NCI-H2196 treated with DMSO at 0.1 percent for 48 hours (cell line): ENCODE measurements around the gene LRRC46.

Experiments used
- DNase-seq: peaks from one replicate; lab custom pipeline; 2025; ENCODE audit not compliant: unreplicated experiment; lab: John Stamatoyannopoulos, UW

LRRC46 gene

DNA sequence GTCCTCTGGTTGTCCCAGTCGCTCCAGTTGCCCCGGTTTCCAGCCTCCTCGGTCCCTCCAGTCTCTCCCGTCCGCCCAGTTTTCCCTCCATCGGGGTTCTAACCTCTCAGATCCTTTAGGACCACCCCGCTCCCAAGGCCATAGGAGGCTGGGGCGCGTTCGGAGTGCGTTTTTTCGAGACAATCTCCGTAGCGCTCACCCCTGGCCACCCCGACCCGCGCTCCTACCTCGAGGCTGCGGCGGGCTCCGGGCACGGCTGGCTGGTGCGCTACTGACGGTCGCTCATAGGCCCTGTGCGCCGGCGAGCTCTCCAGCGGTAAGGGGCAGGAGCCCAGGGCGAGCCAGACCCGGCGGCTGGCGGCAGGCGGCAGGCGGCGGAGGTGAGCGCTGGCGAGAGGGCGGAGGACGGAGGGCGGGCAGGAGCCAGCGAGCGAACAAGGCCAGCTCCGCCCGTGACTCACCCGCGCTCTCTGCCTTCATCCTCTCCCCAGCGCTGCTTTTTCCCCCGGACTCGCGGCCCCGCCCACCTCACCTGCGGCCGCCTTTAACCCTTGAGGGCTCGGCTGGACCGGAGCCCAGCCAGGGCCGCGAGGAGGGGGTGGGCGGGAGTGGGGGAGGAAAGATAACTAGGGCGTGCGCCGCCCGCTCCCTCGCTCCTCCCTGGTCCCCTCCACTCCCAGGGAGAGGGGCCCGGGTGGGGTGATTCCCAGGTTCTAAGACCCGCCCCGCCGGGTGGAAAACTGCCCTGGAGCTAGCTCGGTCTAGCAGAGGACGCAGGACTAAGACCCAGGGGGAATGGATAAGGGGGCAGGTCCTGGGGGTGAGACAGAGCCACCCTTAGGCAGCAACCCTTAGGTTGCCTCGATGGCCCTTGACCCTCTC is 19.5 kb downstream of the LRRC46 start, which contains the start of gene SP6:
Gene SP6 (minus strand): TSS at position 472 of the 882 bp plus-strand sequence. CDS start 2,734 bp downstream, outside the sequence.
- DNase-seq, result peak; percentile 81

DNA sequence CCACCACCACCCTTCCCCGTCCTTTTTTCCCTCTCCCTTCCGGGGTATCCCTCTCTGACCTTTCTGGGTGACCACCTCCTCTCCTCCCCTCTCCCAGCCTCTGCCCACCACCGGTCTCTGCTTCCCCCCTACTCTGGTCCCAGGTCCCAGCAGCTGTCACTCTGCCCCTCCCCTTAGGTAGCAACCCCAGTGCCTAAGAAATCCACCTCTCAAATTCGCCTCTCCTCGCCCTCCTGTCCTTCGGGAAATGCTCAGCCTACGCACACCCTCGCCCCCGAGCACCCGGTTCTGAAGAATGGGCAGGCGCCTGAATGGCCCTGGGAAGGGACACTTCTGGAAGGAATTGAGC is 20.3 kb downstream of the LRRC46 start:
- no peak for DNase-seq

DNA sequence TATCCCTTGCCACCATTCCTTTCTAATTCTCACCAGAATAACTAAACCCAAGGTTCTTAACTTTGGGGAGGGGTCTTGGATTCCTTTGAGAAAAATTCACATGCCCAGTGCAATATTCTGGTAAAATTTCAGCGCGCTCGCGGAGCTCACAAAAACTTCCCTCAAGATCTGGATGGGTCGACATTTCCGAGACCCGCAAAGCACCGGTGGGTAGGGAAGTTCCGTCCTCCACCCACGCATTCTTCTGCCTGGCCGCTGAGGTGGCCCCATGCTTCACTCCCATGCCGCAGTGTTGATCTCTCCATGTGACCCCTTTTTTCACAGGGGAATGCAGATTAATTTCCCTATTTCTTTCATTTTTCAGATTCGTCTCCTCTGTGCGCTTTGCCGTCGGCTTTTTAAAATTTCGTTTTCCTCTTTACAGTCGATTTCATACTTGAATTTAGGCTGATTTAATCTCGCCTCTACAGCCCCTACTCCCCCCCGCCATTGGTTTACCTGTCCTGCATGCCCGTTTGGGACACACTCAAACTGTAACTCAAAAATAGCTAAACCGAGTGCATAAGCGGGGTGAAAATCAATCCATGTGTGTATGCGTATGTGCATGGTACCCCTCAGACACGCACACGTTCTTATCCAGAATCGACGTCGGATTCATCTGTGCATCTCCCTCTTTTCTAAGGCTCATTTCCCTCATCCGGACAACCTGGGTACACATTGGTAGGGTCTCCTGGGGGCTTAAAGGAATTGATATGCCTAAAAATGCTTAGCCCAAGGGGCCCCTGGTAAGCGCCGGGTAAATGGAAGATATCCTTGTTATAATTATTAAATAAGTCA is 20.9 kb downstream of the LRRC46 start:
- no peak for DNase-seq

DNA sequence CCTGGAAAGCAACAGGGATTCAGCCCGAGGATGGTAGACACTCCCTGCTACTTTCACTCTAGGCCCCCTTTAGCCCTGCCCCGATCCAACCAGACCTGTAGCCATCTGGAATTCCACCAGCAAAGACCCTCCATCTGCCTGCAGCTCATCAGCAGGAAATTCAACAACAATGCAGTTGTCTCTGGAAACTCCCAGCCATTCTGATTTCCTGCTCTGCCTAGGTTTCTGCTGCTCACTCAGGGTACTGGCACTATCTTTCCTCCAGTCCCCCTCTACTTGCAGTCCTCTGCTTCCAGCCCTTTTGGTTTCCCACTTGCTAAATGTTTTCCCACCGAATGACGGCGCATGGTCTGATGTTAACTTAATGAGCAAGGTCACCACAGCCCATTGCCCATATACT is 22.1 kb downstream of the LRRC46 start:
- DNase-seq, result no peak

DNA sequence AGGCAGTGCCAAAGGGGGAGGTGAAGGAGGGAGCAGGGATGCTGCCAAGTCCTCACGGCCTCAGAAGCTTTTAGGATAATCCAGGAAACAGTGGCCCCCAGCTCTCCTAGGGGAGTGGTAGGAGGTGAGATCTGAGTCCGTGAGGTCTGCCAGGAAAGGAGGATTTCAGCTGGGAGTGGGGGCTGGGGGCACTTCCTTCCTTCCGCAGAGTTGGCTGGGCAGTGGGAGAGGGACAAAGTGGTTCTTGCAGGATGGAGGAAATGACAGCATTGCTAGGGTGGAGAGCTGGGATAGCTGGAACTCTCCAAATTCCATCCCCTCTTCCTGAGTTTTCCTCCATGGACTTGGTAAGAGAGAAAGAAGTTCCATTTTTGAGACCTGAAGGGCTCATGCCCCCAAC is 24.3 kb downstream of the LRRC46 start:
- no peak for DNase-seq

DNA sequence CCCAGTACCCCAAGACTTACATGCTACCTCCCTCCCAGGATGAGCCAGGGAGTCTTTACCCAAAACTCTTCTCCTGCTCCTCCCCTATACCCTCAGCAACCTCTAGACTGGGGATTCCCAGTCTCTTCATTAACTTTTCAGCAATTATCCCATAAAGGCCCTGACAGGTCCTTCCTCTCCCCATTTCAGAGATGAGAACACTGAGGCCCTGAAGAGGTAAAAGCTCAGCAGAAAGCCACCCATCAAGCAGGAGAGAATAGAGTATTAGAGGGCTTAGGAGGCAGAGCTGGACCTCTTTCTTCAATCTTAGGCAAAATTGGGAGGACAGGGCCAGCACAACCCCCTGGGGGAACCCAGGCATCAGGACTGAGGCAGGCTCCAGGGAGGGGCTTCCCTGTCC is 25.4 kb downstream of the LRRC46 start:
- no peak for DNase-seq

DNA sequence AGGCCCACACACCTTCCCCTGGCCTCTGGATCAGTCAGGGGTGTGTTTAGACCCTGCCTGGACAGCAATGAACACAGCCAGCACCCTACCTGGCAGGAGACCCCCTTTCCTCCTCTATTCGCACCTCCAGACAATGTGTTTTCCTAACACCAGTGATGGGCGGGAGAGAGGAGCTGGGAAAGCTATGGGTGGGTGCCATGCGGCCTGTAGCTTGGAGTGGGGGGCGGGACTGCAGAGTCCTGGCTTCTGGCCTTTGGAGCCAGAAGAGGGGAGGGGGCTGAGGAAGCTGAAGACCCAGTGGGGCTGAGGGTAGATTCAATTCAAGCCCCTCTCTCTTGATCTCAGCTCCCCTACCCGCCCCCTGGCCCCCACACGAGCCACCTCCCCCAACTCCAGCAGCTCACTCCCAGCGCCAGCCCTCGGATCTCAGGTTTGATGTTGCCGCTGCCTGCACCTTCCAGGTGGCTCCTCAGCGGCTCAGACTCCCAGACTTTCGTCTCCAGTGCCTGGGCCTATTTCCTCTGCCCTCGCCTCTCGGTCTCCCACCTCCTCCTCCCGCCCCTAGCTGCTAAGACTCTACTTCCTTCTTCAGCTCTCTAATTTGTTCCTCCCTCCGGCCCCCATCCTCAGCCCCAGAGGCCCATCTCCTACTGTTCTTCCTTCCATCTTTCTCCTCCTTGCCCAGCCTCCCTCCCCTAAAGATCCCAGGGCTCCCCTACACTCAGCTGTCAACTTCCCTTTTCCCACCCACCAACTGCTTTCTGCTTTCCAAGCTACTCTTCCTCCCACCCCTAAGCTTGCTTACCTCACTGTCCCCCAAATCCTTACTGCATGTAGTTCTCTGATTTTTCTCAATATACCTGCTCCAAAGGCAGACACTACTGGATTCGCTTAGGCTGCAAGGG is 26.3 kb downstream of the LRRC46 start:
- no peak for DNase-seq

DNA sequence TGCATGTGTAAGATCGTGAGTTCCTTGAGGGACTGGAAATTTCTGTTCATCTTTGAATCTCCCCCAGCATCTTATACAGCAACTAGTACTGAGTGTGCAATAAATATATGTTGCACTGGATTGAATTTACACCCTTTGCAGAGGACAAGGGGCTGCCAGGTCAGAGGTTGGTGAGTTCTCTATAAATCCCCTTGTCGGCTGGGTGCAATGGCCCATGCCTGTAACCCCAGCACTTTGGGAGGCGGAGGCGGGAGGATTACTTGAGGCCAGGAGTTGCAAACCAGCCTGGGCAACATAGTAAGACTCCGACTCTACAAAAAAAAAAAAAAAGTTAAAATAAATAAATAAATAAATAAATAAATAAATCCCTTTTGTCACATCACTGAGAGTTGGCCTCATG is 28.9 kb downstream of the LRRC46 start:
- no peak for DNase-seq

DNA sequence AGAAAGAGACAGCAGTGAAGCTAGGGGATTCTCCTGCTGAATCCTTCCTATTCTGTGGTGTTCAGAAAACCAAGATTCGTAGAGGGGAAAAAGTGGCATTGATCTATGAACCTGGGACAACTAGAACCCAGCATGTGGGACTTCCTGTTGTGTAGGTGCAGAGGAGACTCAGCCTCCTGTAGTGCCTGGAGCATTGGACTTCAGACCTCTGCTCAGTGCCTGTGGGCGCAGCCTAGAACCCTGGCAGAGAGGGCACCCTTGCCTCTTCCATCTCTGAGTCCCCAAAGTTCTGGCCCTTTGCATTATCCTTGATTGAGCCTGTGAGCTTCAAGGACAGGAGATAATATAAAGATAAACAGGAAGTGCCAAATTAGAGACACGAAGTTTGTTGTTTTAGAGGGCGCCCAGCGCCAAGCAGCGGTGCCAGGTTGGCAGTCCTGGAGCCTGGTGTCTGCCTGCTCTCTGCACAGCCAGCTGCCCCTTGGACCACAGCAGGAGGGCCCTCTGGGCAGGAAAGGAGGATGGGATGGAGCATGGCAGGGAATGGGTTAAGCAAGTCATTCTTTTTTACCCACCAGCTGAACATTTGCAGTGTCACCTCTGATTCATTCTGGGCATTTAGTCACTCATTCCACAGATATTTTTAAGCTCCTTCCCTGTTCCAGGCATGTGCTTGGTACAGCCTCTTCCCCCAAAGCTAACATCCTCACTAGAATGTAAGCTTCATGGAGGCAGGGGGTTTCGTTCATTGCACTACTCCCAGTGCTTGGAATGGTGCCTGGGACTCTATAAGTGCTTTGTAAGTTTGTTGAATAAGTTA is 31.4 kb downstream of the LRRC46 start:
- DNase-seq, result no peak

DNA sequence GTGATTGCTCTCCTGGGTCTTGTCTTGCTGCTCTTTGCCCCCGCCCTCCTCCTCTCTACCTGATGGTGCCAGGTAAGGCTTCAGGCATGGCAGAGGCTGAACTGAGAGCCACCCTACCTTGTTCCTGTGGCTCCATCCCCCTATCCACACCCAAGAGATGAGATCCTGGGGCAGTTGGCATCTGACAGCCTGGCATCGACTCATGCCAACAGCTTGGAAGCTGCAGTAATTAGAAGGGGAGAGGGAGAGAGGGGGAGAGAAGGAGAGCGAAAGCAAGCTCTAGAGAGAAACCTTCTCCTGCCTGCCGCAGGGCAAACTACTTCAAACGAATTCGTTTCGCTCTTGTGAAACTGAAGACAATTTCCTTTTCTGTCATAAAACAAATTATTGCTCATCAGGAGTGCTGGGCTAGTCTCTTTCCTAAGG is 33.3 kb downstream of the LRRC46 start:
- no peak for DNase-seq

DNA sequence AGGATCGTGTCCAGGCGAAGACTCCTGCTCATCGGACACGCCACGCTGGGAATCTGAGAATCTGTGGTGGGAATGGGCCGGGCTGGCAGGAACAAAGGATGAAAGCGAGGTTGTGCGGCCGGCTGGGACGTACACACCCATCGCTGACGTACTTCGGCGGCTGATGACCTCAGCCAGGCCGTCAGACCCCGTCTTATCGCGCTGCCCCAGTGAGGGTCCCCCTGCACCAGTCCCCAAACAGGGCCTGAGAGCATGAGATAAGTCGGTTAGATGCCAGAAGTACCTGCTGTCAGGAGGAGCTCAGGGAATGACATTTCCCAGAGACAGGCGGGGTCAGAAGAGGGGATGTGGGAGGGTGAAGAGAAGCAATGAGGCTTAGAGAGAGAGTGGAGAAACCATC is 35.5 kb downstream of the LRRC46 start:
- no peak for DNase-seq

DNA sequence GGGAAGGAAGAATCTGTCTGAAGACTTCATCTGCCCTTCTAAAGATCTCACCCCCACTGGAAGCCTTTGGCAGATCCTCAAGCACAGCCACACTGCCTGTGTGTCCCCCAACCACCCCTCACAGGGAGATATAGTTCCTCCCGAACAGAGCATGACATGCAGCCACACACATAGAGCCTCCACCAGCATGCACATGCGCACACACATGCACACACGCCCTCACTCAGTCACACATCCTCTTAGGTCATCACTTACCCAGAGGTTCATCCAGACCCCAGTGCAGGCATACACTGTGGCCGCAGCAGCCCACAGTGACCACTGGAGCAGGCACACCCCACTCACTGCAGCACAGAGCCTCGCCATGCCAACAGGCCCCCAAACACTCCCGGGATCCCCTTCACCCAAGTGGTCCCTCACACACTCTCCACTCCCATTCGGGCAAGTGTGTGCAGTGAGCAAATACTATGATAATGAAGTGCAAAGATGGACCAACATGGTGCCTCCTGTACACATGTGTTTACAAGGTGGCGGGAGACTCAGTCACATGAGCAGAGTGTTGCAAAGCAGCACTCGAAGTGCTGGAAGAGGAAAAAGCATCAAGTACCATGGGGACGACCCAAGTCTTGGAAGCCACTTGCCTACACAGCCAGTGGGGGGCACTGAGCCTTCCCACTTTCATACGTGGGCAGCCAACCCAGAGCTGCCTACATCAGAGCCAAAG is 36.5 kb downstream of the LRRC46 start:
- DNase-seq, result no peak

DNA sequence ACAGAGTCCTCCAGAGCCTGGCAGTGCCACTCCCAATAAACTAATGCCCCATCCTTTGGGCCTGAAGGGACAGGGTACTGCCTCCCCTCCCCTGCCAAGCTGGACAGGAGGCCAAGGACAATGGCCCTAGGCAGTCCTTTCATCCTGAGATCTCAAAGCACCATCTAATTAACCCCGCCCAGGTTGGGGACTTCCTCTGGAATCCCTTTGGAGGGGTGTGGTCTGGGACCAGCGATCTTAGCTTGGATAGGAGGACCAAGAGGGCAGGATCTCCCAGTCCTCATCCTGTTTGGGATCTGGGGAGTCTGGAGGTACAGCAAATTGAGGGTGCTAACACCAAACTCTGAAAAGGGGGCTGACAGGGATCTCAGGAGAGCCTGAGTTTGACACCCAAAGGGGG is 37.6 kb downstream of the LRRC46 start:
- no peak for DNase-seq

DNA sequence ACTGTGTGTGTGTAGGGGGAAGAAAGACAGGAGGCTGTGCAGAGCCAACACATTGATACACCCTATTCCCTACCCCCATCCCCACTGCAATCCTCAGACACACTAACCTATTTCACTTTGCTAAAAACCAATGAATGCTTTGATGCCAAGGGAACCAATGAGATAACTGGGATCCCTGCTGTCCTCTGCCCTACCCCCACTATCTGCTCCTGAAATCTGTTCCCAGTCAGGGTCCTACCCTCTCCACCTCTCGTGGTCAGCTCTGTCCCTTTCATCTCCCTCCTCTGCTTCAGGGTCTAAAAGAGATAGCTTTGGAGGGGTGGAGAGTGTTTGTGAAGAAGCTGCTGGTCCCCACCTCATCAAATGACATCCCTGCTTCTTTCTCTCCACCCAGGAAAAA is 38.6 kb downstream of the LRRC46 start:
- DNase-seq, result no peak

DNA sequence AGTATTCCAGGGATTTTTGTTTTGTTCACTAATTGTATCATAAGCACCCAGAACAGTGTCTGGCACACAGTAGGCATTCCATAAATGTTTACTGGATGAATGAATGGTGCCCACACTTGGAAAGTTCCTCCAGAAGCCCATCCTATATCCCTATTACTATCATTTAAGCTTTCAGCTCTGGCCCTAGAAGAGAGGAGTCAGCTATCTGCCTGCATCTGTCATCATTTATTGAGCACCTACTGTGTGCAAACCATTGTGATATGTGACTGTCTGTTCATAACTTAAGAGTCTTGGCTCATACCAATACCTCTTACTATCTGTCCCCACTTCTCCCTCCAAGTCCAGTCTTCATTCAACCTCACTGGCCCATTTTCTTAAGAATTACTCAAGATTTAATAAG is 39.6 kb downstream of the LRRC46 start:
- no peak for DNase-seq

DNA sequence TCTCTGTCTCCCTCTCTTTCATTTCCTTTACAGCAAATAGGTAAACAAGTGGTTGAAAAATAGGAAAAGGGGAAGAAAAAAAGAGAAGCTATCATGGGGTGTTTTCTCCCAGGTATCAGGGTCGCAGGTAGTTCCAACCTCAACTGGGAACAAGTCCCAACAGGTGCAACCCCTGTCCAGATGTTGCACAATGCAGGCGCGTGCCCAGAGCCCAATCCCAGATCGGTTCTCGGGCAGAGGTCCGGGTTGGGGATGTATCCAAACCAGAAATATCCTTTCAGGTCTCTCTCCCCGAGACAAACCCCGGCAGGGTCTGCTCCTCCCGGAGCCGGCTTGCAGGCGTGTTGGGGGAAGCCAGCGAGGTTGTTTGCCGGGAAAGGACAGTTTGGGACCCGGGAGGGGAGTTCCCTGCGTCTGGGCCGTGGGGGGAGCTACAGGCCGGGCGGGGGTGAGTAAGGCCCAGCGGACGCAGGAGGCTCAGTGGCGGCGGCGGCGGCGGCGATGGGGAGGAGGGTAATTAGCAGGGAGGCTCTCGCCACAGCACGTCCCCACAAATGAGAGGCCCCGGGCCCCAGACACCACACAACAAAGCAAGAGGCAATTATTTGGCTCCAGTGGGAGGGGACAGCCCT is 40.7 kb downstream of the LRRC46 start:
- no peak for DNase-seq

DNA sequence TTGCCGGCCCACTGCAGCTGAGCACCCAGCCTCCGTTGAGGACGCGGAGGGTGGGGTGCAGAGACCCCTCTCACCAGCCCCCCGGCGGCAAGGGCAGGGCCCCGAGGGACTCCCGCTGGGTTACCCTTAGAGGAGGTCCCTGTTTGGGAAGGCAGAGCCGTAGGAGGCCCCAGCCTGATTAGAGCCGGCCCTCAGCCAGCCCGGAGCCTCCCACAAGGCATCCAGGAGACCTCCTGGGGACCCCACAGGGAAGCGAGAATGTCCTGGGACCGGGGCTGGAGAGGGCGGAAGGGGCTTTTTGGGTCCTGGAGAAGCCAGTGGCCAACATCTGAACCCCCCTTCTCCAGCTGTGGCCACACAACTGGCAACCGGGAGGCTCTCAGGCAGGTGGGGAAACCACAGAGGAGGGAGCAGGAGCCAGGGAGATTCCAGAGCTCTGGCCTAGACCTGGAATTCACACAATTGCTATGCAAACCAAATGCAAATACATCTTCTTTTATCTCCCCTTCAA is 41.2 kb downstream of the LRRC46 start:
- DNase-seq, result no peak

DNA sequence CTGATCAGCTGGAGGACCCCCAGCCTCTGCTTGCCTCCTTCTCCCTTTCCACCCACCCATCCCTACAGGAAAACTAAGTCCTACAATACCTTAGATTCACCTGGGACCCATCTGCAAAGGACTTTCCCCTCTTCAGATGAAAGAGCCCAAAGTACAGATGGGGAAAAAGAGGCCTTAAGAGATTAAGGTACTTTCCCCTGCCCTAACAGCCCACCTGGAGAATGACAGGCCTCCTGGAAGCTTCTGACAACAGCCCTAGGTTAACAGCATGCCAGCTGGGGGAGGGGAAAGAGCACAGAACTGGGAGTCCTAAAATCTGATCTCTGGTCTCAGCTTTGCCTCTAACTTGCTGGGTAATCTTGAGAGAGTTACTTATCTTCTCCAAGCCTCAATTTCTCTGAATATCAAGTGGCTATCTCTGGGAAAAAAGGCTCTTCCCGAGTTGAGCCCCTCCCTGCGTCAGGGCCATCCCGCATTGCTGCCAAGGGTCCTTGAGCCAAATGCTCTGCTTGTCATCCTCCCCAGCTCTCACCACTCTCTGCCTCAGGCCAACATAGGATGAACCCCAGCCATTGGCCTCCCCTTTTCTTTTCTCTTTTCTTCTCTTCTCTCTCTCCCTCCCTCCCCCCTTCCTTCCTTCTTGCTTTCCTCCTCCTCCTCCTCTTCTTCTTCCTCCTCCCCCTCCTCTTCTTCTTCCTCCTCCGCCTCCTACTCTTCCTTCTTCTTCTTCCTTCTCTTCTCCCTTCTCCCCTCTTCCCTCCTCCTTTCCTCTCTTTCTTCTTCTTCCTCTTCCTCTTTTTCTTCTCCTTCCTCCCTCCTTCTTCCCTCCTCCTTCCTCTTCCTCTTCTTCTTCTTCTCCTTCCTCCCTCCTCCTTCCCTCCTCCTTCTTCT is 42.0 kb downstream of the LRRC46 start:
- DNase-seq, result no peak
